Caco-2 (cell line): ENCODE measurements around the gene IBTK. TPM values are rescaled to one million over a fixed set of nuclear protein-coding genes. Genes with fewer than 3 reads are reported as not detected.

Source experiments
- BruUV-seq: library from RNA; stranded (reverse); fragments of 400-500 nt; replicated peaks from 2 replicates; lab custom pipeline; 2021; lab: Mats Ljungman, UMichigan
- CTCF ChIA-PET: fragments of 300-600 bp; sonication (Branson Sonifier 250); formaldehyde crosslinking; loops from one replicate; lab custom pipeline; 2022; ENCODE audit warnings: antibody characterized with exemption; lab: Charles Lee
- POLR2A ChIA-PET: fragments of 300-600 bp; sonication (Branson Sonifier 250); formaldehyde crosslinking; loops from one replicate; lab custom pipeline; 2022; ENCODE audit warnings: antibody characterized with exemption; lab: Charles Lee
- DNase-seq, 2 experiments: peaks; one replicate each; pipeline versions ENCODE4 v3.0.0 to v3.0.0-alpha.2; 2020 to 2022
- H3K27me3 ChIP-seq: replicated peaks from 2 replicates; pipeline ENCODE4 v1.6.0; 2011; ENCODE audit warnings: low read length; ENCODE audit not compliant: control insufficient read depth, insufficient read depth
- H3K36me3 ChIP-seq: 2 replicates; pipeline ENCODE4 v1.5.1; 2011; ENCODE audit warnings: low read length; ENCODE audit not compliant: control insufficient read depth, insufficient read depth
- H3K4me1 ChIP-seq: fragments of 250-450 bp; sonication (Bioruptor Pico); 2 replicates; pipeline ENCODE4 v1.5.1; 2020; ENCODE audit warnings: mild to moderate bottlenecking
- H3K4me3 ChIP-seq: 2 replicates; pipeline ENCODE4 v1.5.1; 2011; ENCODE audit warnings: low read depth, mild to moderate bottlenecking, control low read depth, low read length
- H3K9me3 ChIP-seq: fragments of 250-450 bp; sonication (Bioruptor Pico); 2 replicates; pipeline ENCODE4 v1.5.1; 2020; ENCODE audit warnings: mild to moderate bottlenecking, moderate library complexity
- H3K27ac Mint-ChIP-seq: one replicate; pipeline ENCODE4 v1.8.0; 2022; ENCODE audit warnings: mixed read lengths; ENCODE audit not compliant: unreplicated experiment
- H3K27me3 Mint-ChIP-seq: one replicate; pipeline ENCODE4 v1.8.0; 2022; ENCODE audit warnings: mixed read lengths; ENCODE audit not compliant: insufficient read depth, unreplicated experiment
- H3K36me3 Mint-ChIP-seq: one replicate; pipeline ENCODE4 v1.8.0; 2022; ENCODE audit warnings: mild to moderate bottlenecking, mixed read lengths; ENCODE audit not compliant: insufficient read depth, unreplicated experiment
- H3K4me1 Mint-ChIP-seq: one replicate; pipeline ENCODE4 v1.8.0; 2022; ENCODE audit warnings: low read depth, mixed read lengths; ENCODE audit not compliant: unreplicated experiment
- H3K4me3 Mint-ChIP-seq: one replicate; pipeline ENCODE4 v1.8.0; 2022; ENCODE audit warnings: mild to moderate bottlenecking, moderate library complexity, mixed read lengths; ENCODE audit not compliant: unreplicated experiment
- H3K9me3 Mint-ChIP-seq: one replicate; pipeline ENCODE4 v1.8.0; 2022; ENCODE audit warnings: mixed read lengths; ENCODE audit not compliant: unreplicated experiment
- intact Hi-C: fragments of 100-400 bp; cut with micrococcal nuclease; formaldehyde crosslinking; loops from one replicate; pipeline ENCODE4 v1.10.0; 2022; ENCODE audit not compliant: unreplicated experiment
- total RNA-seq: library from RNA; stranded (reverse); gene quantifications from 2 replicates; pipeline ENCODE4 v1.2.3, GENCODE V29; 2022
- TF ChIP-seq, protein P1 (sequence below), 2 experiments: fragments of 200-600 bp in 1 of 2; IDR thresholded peaks; 1 replicate in 1 of 2; 2 replicates in 1 of 2; pipeline versions ENCODE4 v1.5.1 to v1.8.0; 2011 to 2022; ENCODE audit warnings: antibody characterized with exemption in 1 of 2, control low read depth in 1 of 2, inconsistent platforms in 1 of 2, low read depth in 1 of 2, low read length in 1 of 2, mild to moderate bottlenecking in 1 of 2, moderate library complexity in 1 of 2; ENCODE audit not compliant: insufficient read depth in 1 of 2, severe bottlenecking in 1 of 2, unreplicated experiment in 1 of 2

IBTK gene
- total RNA-seq, 1 experiment from 2014 or later = 29.4 TPM

DNA sequence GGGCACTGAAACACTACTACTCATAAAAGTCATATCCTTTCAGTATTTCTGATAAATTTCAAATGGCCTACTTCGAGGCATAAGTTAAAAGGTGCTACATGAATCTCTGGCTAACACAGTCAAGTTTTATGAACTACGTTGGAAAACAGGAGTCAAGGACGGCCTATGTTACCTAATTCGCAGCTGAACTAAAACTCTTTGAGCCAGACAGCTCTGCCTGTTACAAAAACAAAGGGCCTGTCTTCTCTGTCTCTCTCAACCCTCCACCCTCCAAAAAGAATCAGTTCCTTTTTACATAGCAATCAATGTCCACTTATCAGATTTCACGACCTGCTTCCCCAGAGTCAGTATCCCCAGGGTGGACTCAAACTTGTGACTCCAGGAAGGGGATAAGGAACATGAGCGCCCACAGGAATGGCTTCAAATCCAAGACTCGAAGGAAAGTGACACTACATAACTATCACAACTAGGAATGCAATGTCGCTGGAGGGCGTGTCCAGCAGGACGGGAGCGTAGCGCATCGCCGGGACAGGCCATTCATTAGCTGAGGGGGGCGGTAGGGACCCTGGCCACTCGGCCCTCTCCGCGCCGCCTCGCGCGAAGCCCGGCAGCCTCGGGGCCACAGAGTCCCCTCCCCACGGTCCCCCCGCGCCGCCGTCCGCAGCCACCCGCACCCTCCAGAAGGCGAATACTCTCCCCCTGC, 591 bp downstream of the IBTK start:
- H3K9me3 ChIP-seq = no peaks in the 10 kb centered on the region
- Mint-ChIP-seq H3K4me3 (peak overlapping the region; percentile 90), H3K4me1 (peaks cover 20% of the 10 kb centered on the region), H3K27ac (peak overlapping the region; percentile 96), H3K36me3 (peaks cover 39% of the 10 kb centered on the region), H3K27me3 (no peaks in the 10 kb centered on the region), H3K9me3 (no peaks in the 10 kb centered on the region)
- TSS peak; percentile 45 for BruUV-seq
- peak overlapping the region; percentile 74 for H3K4me3 ChIP-seq
- no peaks in the 10 kb centered on the region for H3K36me3 ChIP-seq
- H3K4me1 ChIP-seq = peaks cover 25% of the 10 kb centered on the region
- TF ChIP-seq, protein P1, sequence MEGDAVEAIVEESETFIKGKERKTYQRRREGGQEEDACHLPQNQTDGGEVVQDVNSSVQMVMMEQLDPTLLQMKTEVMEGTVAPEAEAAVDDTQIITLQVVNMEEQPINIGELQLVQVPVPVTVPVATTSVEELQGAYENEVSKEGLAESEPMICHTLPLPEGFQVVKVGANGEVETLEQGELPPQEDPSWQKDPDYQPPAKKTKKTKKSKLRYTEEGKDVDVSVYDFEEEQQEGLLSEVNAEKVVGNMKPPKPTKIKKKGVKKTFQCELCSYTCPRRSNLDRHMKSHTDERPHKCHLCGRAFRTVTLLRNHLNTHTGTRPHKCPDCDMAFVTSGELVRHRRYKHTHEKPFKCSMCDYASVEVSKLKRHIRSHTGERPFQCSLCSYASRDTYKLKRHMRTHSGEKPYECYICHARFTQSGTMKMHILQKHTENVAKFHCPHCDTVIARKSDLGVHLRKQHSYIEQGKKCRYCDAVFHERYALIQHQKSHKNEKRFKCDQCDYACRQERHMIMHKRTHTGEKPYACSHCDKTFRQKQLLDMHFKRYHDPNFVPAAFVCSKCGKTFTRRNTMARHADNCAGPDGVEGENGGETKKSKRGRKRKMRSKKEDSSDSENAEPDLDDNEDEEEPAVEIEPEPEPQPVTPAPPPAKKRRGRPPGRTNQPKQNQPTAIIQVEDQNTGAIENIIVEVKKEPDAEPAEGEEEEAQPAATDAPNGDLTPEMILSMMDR (IDR thresholded peaks at IDR 0.05; ENCODE audit: insufficient read depth in 1 of 2, low read depth in 1 of 2, low read length in 1 of 2, severe bottlenecking in 1 of 2, unreplicated experiment in 1 of 2) = no peak
- CTCF ChIA-PET = interaction anchor here (1.3 kb wide), 1 partner anchor 819 kb away, joined by 3 read pairs; the partner anchor contains the start of gene UBE3D
- H3K27me3 ChIP-seq = no peaks in the 10 kb centered on the region
- POLR2A ChIA-PET = no interaction called here
- intact Hi-C loops = loop anchor here (5.0 kb wide), 2 partner anchors 685 to 820 kb away; partner anchors contain the start of genes DOP1A and UBE3D
- DNase-seq = peak; percentile 77 to 79

DNA sequence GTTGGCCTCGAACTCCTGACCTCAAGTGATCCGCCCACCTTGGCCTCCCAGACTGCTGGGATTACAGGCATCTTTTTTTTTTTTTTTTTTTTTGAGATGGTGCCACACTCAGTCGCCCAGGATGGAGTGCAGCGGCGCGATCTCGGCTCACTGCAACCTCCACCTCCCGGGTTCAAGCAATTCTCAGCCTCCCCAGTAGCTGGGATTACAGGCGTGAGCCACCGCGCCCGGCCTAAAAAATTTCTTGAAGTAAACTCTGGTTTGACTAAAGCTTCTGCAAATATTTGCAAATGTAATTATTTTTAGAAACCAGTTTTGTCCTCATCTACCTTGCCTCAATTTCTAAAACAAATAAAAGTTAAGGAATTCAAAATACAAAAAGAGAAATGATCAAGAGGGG, 1.2 kb downstream of the IBTK start:
- Mint-ChIP-seq H3K27ac (peak overlapping the region; percentile 96), H3K27me3 (no peaks in the 10 kb centered on the region), H3K36me3 (peaks cover 39% of the 10 kb centered on the region), H3K4me3 (peak overlapping the region; percentile 90), H3K4me1 (peaks cover 20% of the 10 kb centered on the region), H3K9me3 (no peaks in the 10 kb centered on the region)
- Histone ChIP-seq H3K36me3 (no peaks in the 10 kb centered on the region), H3K4me3 (peak overlapping the region; percentile 74), H3K4me1 (peaks cover 25% of the 10 kb centered on the region), H3K27me3 (no peaks in the 10 kb centered on the region), H3K9me3 (no peaks in the 10 kb centered on the region)
- DNase-seq = no peak
- ChIA-PET CTCF (interaction anchor here (1.3 kb wide), 1 partner anchor 820 kb away, joined by 3 read pairs; the partner anchor contains the start of gene UBE3D), POLR2A (no interaction called here)
- no TSS peak for BruUV-seq
- TF ChIP-seq, protein P1 (IDR thresholded peaks at IDR 0.05; ENCODE audit: insufficient read depth in 1 of 2, low read depth in 1 of 2, low read length in 1 of 2, severe bottlenecking in 1 of 2, unreplicated experiment in 1 of 2) = no peak
- intact Hi-C loops = loop anchor here (5.0 kb wide), 2 partner anchors 684 to 821 kb away; partner anchors contain the start of genes DOP1A and UBE3D

DNA sequence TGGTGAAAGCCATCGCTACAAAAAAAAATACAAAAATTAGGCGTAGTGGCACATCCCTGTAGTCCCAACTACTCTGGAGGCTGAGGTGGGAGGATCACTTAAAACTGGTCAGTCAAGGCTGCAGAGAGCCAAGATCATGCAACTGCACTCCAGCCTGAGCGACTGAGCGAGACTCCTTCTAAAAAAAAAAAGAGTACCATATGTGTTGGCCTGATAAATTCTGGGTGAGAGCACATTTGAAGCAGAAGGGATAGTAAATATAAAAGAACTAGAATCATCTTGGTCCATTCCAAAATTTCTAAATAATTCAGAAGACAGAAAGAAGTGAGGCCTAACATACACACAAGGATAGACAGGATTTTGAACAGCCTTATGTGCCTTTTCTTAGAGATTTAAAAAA, 2.2 kb downstream of the IBTK start:
- no TSS peak for BruUV-seq
- Mint-ChIP-seq H3K27me3 (no peaks in the 10 kb centered on the region), H3K36me3 (peaks cover 39% of the 10 kb centered on the region), H3K4me1 (peaks cover 20% of the 10 kb centered on the region), H3K9me3 (no peaks in the 10 kb centered on the region), H3K4me3 (peak overlapping the region; percentile 55), H3K27ac (peak overlapping the region; percentile 32)
- no peaks in the 10 kb centered on the region for H3K36me3 ChIP-seq
- TF ChIP-seq, protein P1 (IDR thresholded peaks at IDR 0.05; ENCODE audit: insufficient read depth in 1 of 2, low read depth in 1 of 2, low read length in 1 of 2, severe bottlenecking in 1 of 2, unreplicated experiment in 1 of 2) = no peak
- no peaks in the 10 kb centered on the region for H3K27me3 ChIP-seq
- CTCF ChIA-PET = no interaction called here
- intact Hi-C loops = loop anchor here (5.0 kb wide), 2 partner anchors 683 to 822 kb away; partner anchors contain the start of genes DOP1A and UBE3D
- peaks cover 25% of the 10 kb centered on the region for H3K4me1 ChIP-seq
- POLR2A ChIA-PET = no interaction called here
- H3K4me3 ChIP-seq = no peak overlapping the region
- DNase-seq = no peak
- H3K9me3 ChIP-seq = no peaks in the 10 kb centered on the region
